HUES6 (cell line): ENCODE data around the gene CAPG.

Experiments used
- H3K27ac ChIP-seq: 2 replicates; pipeline ENCODE4 v1.7.0; 2013; ENCODE audit warnings: low read depth, mild to moderate bottlenecking, low read length, inconsistent platforms
- H3K27me3 ChIP-seq: 2 replicates; pipeline ENCODE4 v1.6.1; 2013; ENCODE audit warnings: low read length; ENCODE audit not compliant: control insufficient read depth, insufficient read depth
- H3K36me3 ChIP-seq: 2 replicates; pipeline ENCODE4 v1.6.1; 2013; ENCODE audit warnings: low read length; ENCODE audit not compliant: control insufficient read depth, insufficient read depth
- H3K4me1 ChIP-seq: 2 replicates; pipeline ENCODE4 v1.6.1; 2013; ENCODE audit warnings: low read length; ENCODE audit not compliant: control insufficient read depth, insufficient read depth
- H3K4me3 ChIP-seq: 2 replicates; pipeline ENCODE4 v1.5.1; 2013; ENCODE audit warnings: low read depth, low read length
- H3K9ac ChIP-seq: one replicate; pipeline ENCODE4 v1.6.1; 2013; ENCODE audit warnings: mild to moderate bottlenecking, low read length
- H3K9me3 ChIP-seq: 2 replicates; pipeline ENCODE4 v1.6.1; 2013; ENCODE audit warnings: low read depth, low read length; ENCODE audit not compliant: control insufficient read depth, insufficient read depth

Gene CAPG

GRCh38 chr2:85429213-85429923, 19.2 kb upstream of the CAPG start:
- no peak overlapping the region for H3K27ac ChIP-seq
- no peak overlapping the region for H3K4me3 ChIP-seq
- peaks cover 51% of the 10 kb centered on the region for H3K4me1 ChIP-seq
- no peaks in the 10 kb centered on the region for H3K9me3 ChIP-seq
- peaks cover 7% of the 10 kb centered on the region; the same call in 1 of the 2 replicates for H3K27me3 ChIP-seq
- H3K36me3 ChIP-seq: no peaks in the 10 kb centered on the region
- no peak overlapping the region for H3K9ac ChIP-seq

DNA sequence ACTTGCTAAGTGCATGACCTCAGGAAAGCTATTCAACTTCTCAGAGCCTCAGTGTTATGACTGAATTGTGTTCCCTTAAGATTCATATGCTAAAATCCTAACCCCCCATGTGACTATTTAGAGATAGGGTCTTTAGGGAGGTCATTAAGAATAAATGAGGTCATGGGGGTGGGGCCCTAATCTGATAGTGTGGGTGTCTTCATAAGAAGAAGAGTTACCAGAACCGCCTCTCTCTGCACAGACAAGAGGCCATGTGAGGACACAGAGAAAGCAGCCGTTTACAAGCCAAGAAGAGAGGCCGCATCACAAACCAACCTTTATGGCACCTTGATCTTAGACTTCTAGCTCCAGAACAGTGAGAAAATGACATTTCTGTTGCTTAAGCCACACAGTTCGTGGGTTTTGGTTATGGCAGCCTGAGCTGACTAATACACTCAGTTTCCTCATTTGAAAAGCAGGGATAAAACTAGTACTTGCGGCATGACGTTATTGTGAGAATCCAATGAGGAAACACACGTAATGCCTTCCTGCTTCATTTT, 18.2 kb upstream of the CAPG start:
- Histone ChIP-seq H3K36me3 (no peaks in the 10 kb centered on the region), H3K4me1 (peaks cover 44% of the 10 kb centered on the region), H3K9ac (no peak overlapping the region), H3K4me3 (no peak overlapping the region), H3K9me3 (no peaks in the 10 kb centered on the region), H3K27ac (no peak overlapping the region), H3K27me3 (peaks cover 7% of the 10 kb centered on the region; the same call in 1 of the 2 replicates)

DNA sequence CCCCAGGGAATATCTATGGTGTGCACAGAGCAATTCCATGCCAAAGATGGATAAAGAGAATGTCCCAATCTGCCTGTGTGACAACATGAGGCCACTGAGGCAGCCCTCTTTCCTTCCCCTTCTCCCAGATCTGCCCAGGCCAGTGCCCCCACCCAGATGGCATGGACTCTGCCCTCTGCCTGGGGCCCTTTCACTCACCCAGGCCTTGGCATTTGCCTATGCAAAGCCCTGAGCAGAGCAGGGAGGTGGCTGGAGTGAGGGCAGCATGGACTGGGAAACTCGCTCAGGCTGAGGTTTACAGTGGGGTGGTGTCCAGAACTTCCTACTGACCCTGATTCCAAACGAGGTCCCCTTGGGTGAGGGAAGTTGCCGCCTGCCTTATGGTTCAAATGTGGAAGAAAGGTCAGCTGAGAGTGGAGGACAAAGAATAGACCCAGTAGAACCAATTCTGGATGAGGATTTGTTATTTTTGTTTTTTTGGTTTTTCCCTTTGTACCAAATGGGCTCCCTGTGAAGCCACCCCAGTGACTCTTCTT, 17.2 kb upstream of the CAPG start:
- Histone ChIP-seq H3K36me3 (no peaks in the 10 kb centered on the region), H3K4me1 (peaks cover 41% of the 10 kb centered on the region), H3K9me3 (no peaks in the 10 kb centered on the region), H3K4me3 (no peak overlapping the region), H3K9ac (no peak overlapping the region), H3K27ac (no peak overlapping the region), H3K27me3 (peaks cover 7% of the 10 kb centered on the region; the same call in 1 of the 2 replicates)

- H3K27me3 ChIP-seq: peaks cover 7% of the 10 kb centered on the region; the same call in 1 of the 2 replicates
- peaks cover 39% of the 10 kb centered on the region for H3K4me1 ChIP-seq
- H3K27ac ChIP-seq: no peak overlapping the region
- H3K9ac ChIP-seq: no peak overlapping the region
- H3K4me3 ChIP-seq: no peak overlapping the region
- no peaks in the 10 kb centered on the region for H3K36me3 ChIP-seq
- no peaks in the 10 kb centered on the region for H3K9me3 ChIP-seq
Observed at GRCh38 chr2:85425588-85425987, 15.4 kb upstream of the CAPG start.

- Histone ChIP-seq H3K36me3 (no peaks in the 10 kb centered on the region), H3K4me3 (no peak overlapping the region), H3K27me3 (peaks cover 7% of the 10 kb centered on the region; the same call in 1 of the 2 replicates), H3K9me3 (no peaks in the 10 kb centered on the region), H3K4me1 (peaks cover 31% of the 10 kb centered on the region), H3K9ac (no peak overlapping the region), H3K27ac (no peak overlapping the region)
Observed at GRCh38 chr2:85423525-85423924, 13.4 kb upstream of the CAPG start.

DNA sequence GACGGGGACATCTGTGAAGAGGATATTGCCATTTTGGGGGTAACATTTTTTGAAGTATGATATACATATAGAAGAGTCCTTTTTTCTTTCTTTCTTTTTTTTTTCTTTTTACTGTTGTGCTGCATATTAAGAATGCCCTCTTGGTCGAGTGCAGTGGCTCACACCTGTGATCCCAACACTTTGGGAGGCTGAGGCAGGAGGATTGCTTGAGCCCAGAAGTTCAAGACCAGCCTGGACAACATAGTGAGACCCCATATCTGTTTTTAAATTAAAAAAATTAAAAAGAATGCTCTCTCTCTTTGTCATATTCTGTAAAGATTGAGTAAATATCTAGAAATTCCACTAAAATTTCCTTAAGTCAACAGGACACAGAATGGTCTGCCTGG, 11.9 kb upstream of the CAPG start:
- Histone ChIP-seq H3K9me3 (no peaks in the 10 kb centered on the region), H3K27ac (no peak overlapping the region), H3K4me1 (peaks cover 29% of the 10 kb centered on the region), H3K9ac (no peak overlapping the region), H3K4me3 (no peak overlapping the region), H3K27me3 (peaks cover 4% of the 10 kb centered on the region; the same call in 1 of the 2 replicates), H3K36me3 (no peaks in the 10 kb centered on the region)

DNA sequence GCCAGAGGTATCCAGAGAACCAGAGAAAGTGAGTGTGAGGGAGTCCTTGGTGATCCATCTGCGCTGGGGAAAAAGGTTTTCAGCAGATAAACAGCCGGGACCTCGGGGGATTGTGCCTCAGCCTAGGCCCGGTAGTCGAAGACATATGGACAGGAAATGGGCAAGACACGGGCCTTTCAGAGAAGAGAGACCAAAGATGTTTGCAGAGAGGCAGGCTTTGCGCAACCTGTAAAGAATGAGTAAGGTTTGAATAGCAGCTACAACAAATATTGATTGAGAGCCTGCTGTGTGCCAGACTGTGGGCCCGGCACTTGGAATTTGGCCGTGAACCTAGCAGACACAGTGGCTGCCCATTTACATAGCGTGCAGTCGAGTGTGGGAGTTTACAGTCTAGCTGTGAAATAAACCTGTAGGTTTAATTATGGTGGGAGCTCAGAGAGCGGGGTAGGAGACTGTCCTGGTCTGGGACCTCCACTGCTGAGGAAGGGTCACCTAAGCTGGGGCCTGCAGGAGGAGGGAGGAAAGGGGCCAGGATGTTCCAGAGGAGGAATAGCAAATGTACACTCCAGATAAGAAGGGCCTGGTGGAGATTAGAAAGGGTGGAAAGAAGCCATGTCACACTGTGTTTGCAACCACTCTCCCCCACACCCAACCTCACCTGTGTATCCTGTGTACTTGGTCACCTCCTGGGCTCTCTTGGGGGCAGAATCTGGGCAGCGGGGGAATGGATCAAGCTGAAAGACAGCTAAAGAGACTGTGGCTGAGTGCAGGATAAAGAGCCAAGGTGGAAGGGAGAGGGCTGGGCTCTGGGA, 11.3 kb upstream of the CAPG start:
- H3K27ac ChIP-seq: peak overlapping the region; percentile 15; the same call in 1 of the 2 replicates
- no peaks in the 10 kb centered on the region for H3K36me3 ChIP-seq
- H3K27me3 ChIP-seq: no peaks in the 10 kb centered on the region
- H3K4me1 ChIP-seq: peaks cover 29% of the 10 kb centered on the region
- H3K4me3 ChIP-seq: peak overlapping the region; percentile 10; the same call in 1 of the 2 replicates
- H3K9ac ChIP-seq: peak overlapping the region; percentile 53
- no peaks in the 10 kb centered on the region for H3K9me3 ChIP-seq

GRCh38 chr2:85420536-85421259, 10.5 kb upstream of the CAPG start:
- Histone ChIP-seq H3K27ac (peak overlapping the region; percentile 15; the same call in 1 of the 2 replicates), H3K27me3 (no peaks in the 10 kb centered on the region), H3K9me3 (no peaks in the 10 kb centered on the region), H3K36me3 (no peaks in the 10 kb centered on the region), H3K4me1 (peaks cover 29% of the 10 kb centered on the region), H3K9ac (peak overlapping the region; percentile 53), H3K4me3 (peak overlapping the region; percentile 10; the same call in 1 of the 2 replicates)

- H3K27ac ChIP-seq: peak overlapping the region; percentile 99
- H3K9ac ChIP-seq: peak overlapping the region; percentile 95
- peaks cover 30% of the 10 kb centered on the region for H3K4me1 ChIP-seq
Observed at GRCh38 chr2:85419009-85419675, 9.0 kb upstream of the CAPG start.

More at GRCh38 chr2:85419009-85419675, 9.0 kb upstream of the CAPG start:
- peak overlapping the region; percentile 97 for H3K4me3 ChIP-seq
- no peaks in the 10 kb centered on the region for H3K9me3 ChIP-seq
- H3K27me3 ChIP-seq: no peaks in the 10 kb centered on the region
- H3K36me3 ChIP-seq: no peaks in the 10 kb centered on the region
